ENCODE data around the gene TLR9. TPM values are rescaled to one million over a fixed set of nuclear protein-coding genes. Genes with fewer than 3 reads are reported as not detected.

TLR9 gene
- total RNA-seq, 3 donors from 2014 or later: 0.77 to 0.89 TPM; not detected in 1

GRCh38 chr3:52185837-52186236 is 39.6 kb downstream of the TLR9 start:
- Histone ChIP-seq H3K36me3 (ENCODE audit: low read depth) (no peaks in the 10 kb centered on the region), H3K4me3 (no peak overlapping the region), H3K9me3 (no peaks in the 10 kb centered on the region), H3K4me1 (ENCODE audit: low read depth) (peaks cover 3% of the 10 kb centered on the region)
- intact Hi-C loops (cut with DNase I, micrococcal nuclease): no loop called here
- DNase-seq (peak in 1 of 3 donors; percentile 6), ATAC-seq (no peak)
- TF ChIP-seq, protein P1, sequence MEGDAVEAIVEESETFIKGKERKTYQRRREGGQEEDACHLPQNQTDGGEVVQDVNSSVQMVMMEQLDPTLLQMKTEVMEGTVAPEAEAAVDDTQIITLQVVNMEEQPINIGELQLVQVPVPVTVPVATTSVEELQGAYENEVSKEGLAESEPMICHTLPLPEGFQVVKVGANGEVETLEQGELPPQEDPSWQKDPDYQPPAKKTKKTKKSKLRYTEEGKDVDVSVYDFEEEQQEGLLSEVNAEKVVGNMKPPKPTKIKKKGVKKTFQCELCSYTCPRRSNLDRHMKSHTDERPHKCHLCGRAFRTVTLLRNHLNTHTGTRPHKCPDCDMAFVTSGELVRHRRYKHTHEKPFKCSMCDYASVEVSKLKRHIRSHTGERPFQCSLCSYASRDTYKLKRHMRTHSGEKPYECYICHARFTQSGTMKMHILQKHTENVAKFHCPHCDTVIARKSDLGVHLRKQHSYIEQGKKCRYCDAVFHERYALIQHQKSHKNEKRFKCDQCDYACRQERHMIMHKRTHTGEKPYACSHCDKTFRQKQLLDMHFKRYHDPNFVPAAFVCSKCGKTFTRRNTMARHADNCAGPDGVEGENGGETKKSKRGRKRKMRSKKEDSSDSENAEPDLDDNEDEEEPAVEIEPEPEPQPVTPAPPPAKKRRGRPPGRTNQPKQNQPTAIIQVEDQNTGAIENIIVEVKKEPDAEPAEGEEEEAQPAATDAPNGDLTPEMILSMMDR (IDR thresholded peaks at IDR 0.05): no peak

DNA sequence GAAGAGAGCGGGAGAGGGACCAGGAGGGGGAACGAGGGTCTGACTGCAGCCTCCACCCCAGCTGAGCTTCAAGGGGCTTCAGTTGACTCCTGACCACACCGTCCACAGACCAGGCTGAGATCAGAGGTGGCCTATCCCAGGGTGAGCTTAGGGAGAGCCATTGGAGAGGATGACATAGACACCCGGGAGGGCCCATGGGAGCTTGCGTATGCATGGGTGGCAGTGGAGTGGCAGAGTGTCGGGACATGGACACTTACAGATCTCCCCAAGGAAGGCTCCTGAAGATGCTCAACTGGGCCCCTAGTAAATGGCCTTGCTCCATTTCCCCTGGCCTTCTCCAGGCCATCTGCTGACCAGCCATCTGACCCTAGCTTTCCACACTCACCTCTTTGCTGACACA is 40.1 kb downstream of the TLR9 start:
- ATAC-seq (no peak), DNase-seq (no peak)
- Histone ChIP-seq H3K9me3 (no peaks in the 10 kb centered on the region), H3K36me3 (ENCODE audit: low read depth) (no peaks in the 10 kb centered on the region), H3K4me1 (ENCODE audit: low read depth) (no peaks in the 10 kb centered on the region), H3K4me3 (no peak overlapping the region)
- TF ChIP-seq, protein P1 (IDR thresholded peaks at IDR 0.05): no peak
- intact Hi-C loops (cut with DNase I, micrococcal nuclease): no loop called here

GRCh38 chr3:52184690-52185089 is 40.8 kb downstream of the TLR9 start:
- TF ChIP-seq, protein P1 (IDR thresholded peaks at IDR 0.05): no peak
- ATAC-seq: no peak
- intact Hi-C loops (cut with DNase I, micrococcal nuclease): no loop called here

GRCh38 chr3:52183786-52184445 is 41.5 kb downstream of the TLR9 start:
- Histone ChIP-seq H3K9me3 (no peaks in the 10 kb centered on the region), H3K4me1 (ENCODE audit: low read depth) (no peaks in the 10 kb centered on the region), H3K36me3 (ENCODE audit: low read depth) (no peaks in the 10 kb centered on the region), H3K4me3 (no peak overlapping the region)
- TF ChIP-seq, protein P1 (IDR thresholded peaks at IDR 0.05): no peak
- ATAC-seq (no peak), DNase-seq (no peak)
- intact Hi-C loops (cut with DNase I, micrococcal nuclease): no loop called here

More at GRCh38 chr3:52184690-52185089, 40.8 kb downstream of the TLR9 start:
- Histone ChIP-seq H3K4me1 (ENCODE audit: low read depth) (no peaks in the 10 kb centered on the region), H3K4me3 (no peak overlapping the region), H3K36me3 (ENCODE audit: low read depth) (no peaks in the 10 kb centered on the region), H3K9me3 (no peaks in the 10 kb centered on the region)
- DNase-seq: no peak

DNA sequence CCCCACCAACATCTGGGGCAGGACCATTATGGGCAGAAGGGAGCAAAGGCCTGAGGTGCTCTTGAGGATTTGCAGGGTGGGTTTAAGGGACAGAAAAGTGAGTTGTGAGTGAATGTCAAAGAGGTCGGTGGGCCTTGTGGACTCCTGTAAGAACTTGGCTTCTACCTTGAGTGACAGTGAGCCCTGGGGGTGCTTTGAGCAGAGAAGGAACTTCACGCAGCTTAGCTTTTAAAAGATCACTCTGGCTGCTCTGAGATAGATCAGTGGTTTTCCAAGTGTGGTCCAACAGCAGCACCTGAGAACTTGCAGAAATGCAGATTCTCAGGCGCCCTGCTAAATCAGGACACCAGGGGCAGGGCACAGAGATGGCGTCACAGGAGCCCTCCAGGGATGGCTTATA is 42.8 kb downstream of the TLR9 start:
- TF ChIP-seq, protein P1 (IDR thresholded peaks at IDR 0.05): no peak
- ATAC-seq: no peak
- H3K9me3 ChIP-seq: no peaks in the 10 kb centered on the region
- H3K36me3 ChIP-seq (ENCODE audit: low read depth): no peaks in the 10 kb centered on the region
- DNase-seq: no peak
- no peak overlapping the region for H3K4me3 ChIP-seq
- H3K4me1 ChIP-seq (ENCODE audit: low read depth): no peaks in the 10 kb centered on the region
- intact Hi-C loops (cut with DNase I, micrococcal nuclease): no loop called here
